K562 (cell line): Measurements from ENCODE around the gene NCF2. TPM values are rescaled to one million over a fixed set of nuclear protein-coding genes. Genes with fewer than 3 reads are reported as not detected.

Source experiments
- ATAC-seq: fragments of 200-7000 bp; cut with Tn5 transposase; 3 replicates; pipeline ENCODE4 v1.9.1; 2020; ENCODE audit warnings: moderate library complexity
- BruUV-seq: library from RNA; stranded (reverse); fragments of 400-500 nt; replicated peaks from 2 replicates; lab custom pipeline; 2021; lab: Mats Ljungman, UMichigan
- CTCF ChIA-PET: fragments of 300-600 bp; formaldehyde crosslinking; extraction: SDS; loops from one replicate; lab custom pipeline; 2021; ENCODE audit warnings: low intra/inter-chr PET ratio; lab: Yijun Ruan, JAX
- POLR2A ChIA-PET: fragments of 300-600, 350-650 bp; sonication (Branson Sonifier 250); formaldehyde crosslinking; extraction: SDS; loops from one replicate; lab custom pipeline; 2021; ENCODE audit warnings: antibody characterized with exemption, inconsistent platforms; lab: Yijun Ruan, JAX
- DNase-seq, 4 experiments: peaks; one replicate each; pipeline versions ENCODE4 v3.0.0 to v3.0.0-alpha.2; 2011 to 2018; ENCODE audit warnings: low spot score in 3 of 4, mixed read lengths in 3 of 4; ENCODE audit errors: extremely low read depth in 1 of 4
- FAIRE-seq: peaks from 2 replicates; lab custom pipeline; 2011; peaks lifted over from hg19 to GRCh38; lab: Jason Lieb, UNC
- H2AFZ ChIP-seq: 2 replicates; pipeline ENCODE4 v1.6.0; 2011; ENCODE audit warnings: low read depth, low read length, control low read depth, inconsistent platforms
- H3K27ac ChIP-seq: fragments of 200-600 bp; 3 replicates; pipeline ENCODE4 v1.8.0; 2011; ENCODE audit warnings: low read depth, mild to moderate bottlenecking, control low read depth, inconsistent platforms, low read length, moderate library complexity, mixed read lengths; ENCODE audit errors: extremely low read depth
- H3K27me3 ChIP-seq, 2 experiments: fragments of 300-600 bp in 1 of 2; 2 replicates in 1 of 2; 3 replicates in 1 of 2; pipeline versions ENCODE4 v1.6.0 to v1.8.0; 2011; ENCODE audit warnings: inconsistent platforms in 2 of 2, low read length in 2 of 2, mild to moderate bottlenecking in 1 of 2, mixed read lengths in 1 of 2, moderate library complexity in 1 of 2; ENCODE audit not compliant: control insufficient read depth in 2 of 2, insufficient read depth in 2 of 2
- H3K36me3 ChIP-seq: fragments of 300-600 bp; 3 replicates; pipeline ENCODE4 v1.8.0; 2011; ENCODE audit warnings: mild to moderate bottlenecking, low read length, inconsistent platforms; ENCODE audit not compliant: control insufficient read depth, insufficient read depth
- H3K4me1 ChIP-seq, 2 experiments: fragments of 200-600 bp in 1 of 2; replicated peaks in 1 of 2; 2 replicates in 1 of 2; 3 replicates in 1 of 2; pipeline versions ENCODE4 v1.5.1 to v1.8.0; 2011; ENCODE audit warnings: inconsistent platforms in 2 of 2, low read length in 2 of 2, mild to moderate bottlenecking in 1 of 2, mixed read lengths in 1 of 2, moderate library complexity in 1 of 2; ENCODE audit not compliant: control insufficient read depth in 2 of 2, insufficient read depth in 2 of 2
- H3K4me2 ChIP-seq: 2 replicates; pipeline ENCODE4 v1.6.1; 2011; ENCODE audit warnings: low read length, control low read depth, inconsistent platforms, mixed read lengths; ENCODE audit not compliant: insufficient read depth
- H3K4me3 ChIP-seq: fragments of 200-600 bp; sonication (generic), shearing (Covaris generic); 2 replicates; pipeline ENCODE4 v1.5.1; 2016; ENCODE audit warnings: control low read depth, inconsistent platforms
- H3K79me2 ChIP-seq: fragments of 200-600 bp; 3 replicates; pipeline ENCODE4 v1.8.0; 2011; ENCODE audit warnings: low read length, inconsistent platforms; ENCODE audit not compliant: control insufficient read depth, insufficient read depth
- H3K9ac ChIP-seq, 2 experiments: 2 replicates each; pipeline versions ENCODE4 v1.6.0 to v1.6.1; 2011; ENCODE audit warnings: low read depth in 2 of 2, low read length in 2 of 2, control low read depth in 1 of 2, inconsistent platforms in 1 of 2, mild to moderate bottlenecking in 1 of 2, mixed read lengths in 1 of 2; ENCODE audit not compliant: insufficient read depth in 1 of 2
- H3K9me1 ChIP-seq: one replicate; pipeline ENCODE4 v1.6.0; 2011; ENCODE audit warnings: inconsistent platforms, mild to moderate bottlenecking, low read length, moderate library complexity; ENCODE audit not compliant: control insufficient read depth, insufficient read depth
- H3K9me3 ChIP-seq: replicated peaks from 2 replicates; pipeline ENCODE4 v1.5.1; 2011; ENCODE audit warnings: low read depth, low read length, inconsistent platforms; ENCODE audit not compliant: control insufficient read depth, insufficient read depth
- H4K20me1 ChIP-seq: replicated peaks from 2 replicates; pipeline ENCODE4 v1.6.1; 2011; ENCODE audit warnings: low read length, inconsistent platforms, mixed read lengths; ENCODE audit not compliant: control insufficient read depth, insufficient read depth
- CCAR2 ChIP-seq: fragments of 200-400 bp; formaldehyde crosslinking; IDR thresholded peaks from 2 replicates; pipeline ENCODE4 v1.6.1; 2017; ENCODE audit warnings: mild to moderate bottlenecking, low read depth, low read length
- KLF1 ChIP-seq: fragments of 450-650 bp; IDR thresholded peaks from 2 replicates; pipeline ENCODE4 v1.6.1; 2016; ENCODE audit warnings: missing genetic modification characterization, missing compliant biosample characterization
- MCM3 ChIP-seq: fragments of 450-650 bp; IDR thresholded peaks from 2 replicates; pipeline ENCODE4 v1.6.1; 2016
- NFE2 ChIP-seq: IDR thresholded peaks from 2 replicates; pipeline ENCODE4 v1.6.1; 2014; ENCODE audit warnings: antibody characterized with exemption, low read depth
- POLR2AphosphoS2 ChIP-seq: IDR thresholded peaks from 2 replicates; pipeline ENCODE4 v1.6.1; 2012; ENCODE audit warnings: low read length, improper control_type of control experiment
- STAT5B ChIP-seq: fragments of 250-450 bp; sonication (Bioruptor Pico); IDR thresholded peaks from 2 replicates; pipeline ENCODE4 v1.8.0; 2021; ENCODE audit warnings: mild to moderate bottlenecking, inconsistent platforms
- USF2 ChIP-seq: sonication (generic); formaldehyde crosslinking; IDR thresholded peaks from 2 replicates; pipeline ENCODE4 v1.5.0; 2020; ENCODE audit warnings: missing genetic modification reagents
- ZBTB17 ChIP-seq: fragments of 450-650 bp; formaldehyde crosslinking; IDR thresholded peaks from 2 replicates; pipeline ENCODE4 v1.4.0; 2020; ENCODE audit warnings: mild to moderate bottlenecking
- ZKSCAN8 ChIP-seq: fragments of 200-800 bp; sonication (Bioruptor generic); IDR thresholded peaks from 2 replicates; pipeline ENCODE4 v1.6.1; 2016; ENCODE audit warnings: missing genetic modification characterization, missing compliant biosample characterization
- ZNF23 ChIP-seq: fragments of 250-450 bp; sonication (Bioruptor Pico); IDR thresholded peaks from 2 replicates; pipeline ENCODE4 v1.4.0; 2020; ENCODE audit warnings: mild to moderate bottlenecking
- WGBS: fragments of 100-300 bp; shearing (Covaris generic); methylation state at CpG from one replicate; pipeline ENCODE4 v1.1.6; 2016; ENCODE audit warnings: low coverage, mixed read lengths; ENCODE audit not compliant: insufficient coverage; ENCODE audit errors: missing lambda C conversion rate; 5-methylcytosine and 5-hydroxymethylcytosine counted together
- in situ Hi-C: fragments of 300-500 bp; cut with MboI; formaldehyde crosslinking; loops from 4 replicates; pipeline ENCODE4 v1.15.0; 2018; ENCODE audit warnings: inconsistent platforms, mixed read lengths
- intact Hi-C: fragments of 100-400 bp; cut with micrococcal nuclease; formaldehyde crosslinking; loops from 2 replicates; pipeline ENCODE4 v1.14.2; 2022
- polyA plus RNA-seq, 8 experiments: library from polyadenylated mRNA; depleted of rRNA in 4 of 8; stranded (reverse) in 5 of 8; unstranded in 3 of 8; fragments of >200 nt; fragmentation: Nextera tagmentation in 2 of 8; fragmentation: Illumina TruSeq in 1 of 8; extraction: Ambion mirVana in 2 of 8; extraction: Trizol in 1 of 8; gene quantifications; 2 replicates each; pipeline versions ENCODE4 v1.2.1 to v1.2.3, GENCODE V29; 2011 to 2014; ENCODE audit warnings: inconsistent platforms in 1 of 8, missing spikeins in 1 of 8
- total RNA-seq, 7 experiments: library from RNA; depleted of rRNA in 6 of 7; stranded (reverse); fragments of >200 nt in 6 of 7; fragmentation: Illumina TruSeq in 2 of 7; extraction: Trizol in 2 of 7; gene quantifications; 2 replicates each; pipeline versions ENCODE4 v1.2.1 to v1.2.3, GENCODE V29; 2011 to 2021; ENCODE audit warnings: low replicate concordance in 1 of 7
- TF ChIP-seq, protein P1 (sequence below), 2 experiments: fragments of 450-650 bp; IDR thresholded peaks; 2 replicates each; pipeline ENCODE4 v1.6.1; 2016

The NCF2 gene
- total and polyA plus RNA-seq, 9 of the 15 experiments (the other 6 are each of a cell fraction or from before 2014, with no cell fraction given) = 0.07 to 0.54 (median 0.16) TPM; not detected in 3

GRCh38 chr1:183589874-183590243 lies 400 bp downstream of the NCF2 start (continued):
- TF ChIP-seq CCAR2 (no peak), POLR2AphosphoS2 (no peak), ZKSCAN8 (CRISPR knock-in tag) (no peak)

GRCh38 chr1:183589384-183589783 lies 875 bp downstream of the NCF2 start:
- WGBS = 1% methylated on average over 5 of the region's 5 CpGs
- no peaks in the 10 kb centered on the region for H3K4me1 ChIP-seq
- H3K9me3 ChIP-seq = no peaks in the 10 kb centered on the region
- BruUV-seq = no TSS peak
- CTCF ChIA-PET = no interaction called here
- H3K9ac ChIP-seq = no peak overlapping the region
- H4K20me1 ChIP-seq = no peaks in the 10 kb centered on the region
- H3K79me2 ChIP-seq = no peaks in the 10 kb centered on the region
- ATAC-seq = no peak
- H3K9me1 ChIP-seq = no peaks in the 10 kb centered on the region
- no peak overlapping the region for H2AFZ ChIP-seq
- no peak overlapping the region for H3K27ac ChIP-seq
- POLR2A ChIA-PET = interaction anchor here (0.6 to 2.1 kb wide), 3 partner anchors 9 to 17 kb away, joined by 3 to 11 read pairs (median 4); no protein-coding TSS in a partner anchor
- intact Hi-C loops = no loop called here
- in situ Hi-C loops = no loop called here
- no peak overlapping the region for H3K4me3 ChIP-seq
- TF ChIP-seq KLF1 (tag) (no peak), MCM3 (no peak), STAT5B (no peak), ZBTB17 (CRISPR knock-in tag) (peak; percentile 93), ZNF23 (peak; percentile 94), NFE2 (no peak), USF2 (CRISPR knock-in tag) (no peak)
- TF ChIP-seq, protein P1, sequence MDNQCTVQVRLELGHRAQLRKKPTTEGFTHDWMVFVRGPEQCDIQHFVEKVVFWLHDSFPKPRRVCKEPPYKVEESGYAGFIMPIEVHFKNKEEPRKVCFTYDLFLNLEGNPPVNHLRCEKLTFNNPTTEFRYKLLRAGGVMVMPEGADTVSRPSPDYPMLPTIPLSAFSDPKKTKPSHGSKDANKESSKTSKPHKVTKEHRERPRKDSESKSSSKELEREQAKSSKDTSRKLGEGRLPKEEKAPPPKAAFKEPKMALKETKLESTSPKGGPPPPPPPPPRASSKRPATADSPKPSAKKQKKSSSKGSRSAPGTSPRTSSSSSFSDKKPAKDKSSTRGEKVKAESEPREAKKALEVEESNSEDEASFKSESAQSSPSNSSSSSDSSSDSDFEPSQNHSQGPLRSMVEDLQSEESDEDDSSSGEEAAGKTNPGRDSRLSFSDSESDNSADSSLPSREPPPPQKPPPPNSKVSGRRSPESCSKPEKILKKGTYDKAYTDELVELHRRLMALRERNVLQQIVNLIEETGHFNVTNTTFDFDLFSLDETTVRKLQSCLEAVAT (IDR thresholded peaks at IDR 0.05) = peak in 1 of 2 experiments; percentile 82; a peak in 2 of 4 replicates
- no peak for FAIRE-seq
- no peak for DNase-seq
- no peaks in the 10 kb centered on the region for H3K36me3 ChIP-seq
- peaks cover 25 to 51% of the 10 kb centered on the region in 2 experiments for H3K27me3 ChIP-seq
- H3K4me2 ChIP-seq = no peak overlapping the region
